Measurements from ENCODE around the gene CFAP77. TPM values are rescaled to one million over a fixed set of nuclear protein-coding genes. Genes with fewer than 3 reads are reported as not detected.

Gene CFAP77
- total and polyA plus RNA-seq, 2 donors from 2014 or later: 0.50 TPM; not detected in 1

DNA sequence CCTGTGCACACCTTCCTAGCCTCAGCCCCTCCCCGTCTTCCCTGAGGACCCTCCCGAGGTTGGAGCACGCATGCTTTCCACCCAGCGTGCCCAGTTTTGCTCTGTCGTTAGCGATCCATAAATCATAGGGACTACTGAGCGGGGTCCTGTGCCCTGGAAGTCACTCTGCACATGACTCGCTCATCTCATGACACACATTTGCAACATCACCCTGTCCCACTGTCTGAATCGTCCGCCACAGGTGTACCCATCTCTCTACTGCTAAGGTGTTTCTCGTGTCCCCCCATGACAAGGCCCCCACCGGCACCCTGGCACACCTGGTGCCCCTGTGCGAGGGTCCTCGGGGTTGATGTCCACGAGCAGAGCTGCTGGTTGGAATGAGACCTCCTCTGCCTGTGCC is 103.4 kb downstream of the CFAP77 start:
- Histone ChIP-seq H3K27ac (ENCODE audit: low read depth in 2 of 2, low read length in 2 of 2) (no peak overlapping the region), H3K27me3 (ENCODE audit: control insufficient read depth, insufficient read depth, low read length) (no peaks in the 10 kb centered on the region), H3K36me3 (ENCODE audit: control insufficient read depth in 2 of 3, insufficient read depth in 3 of 3, low read length in 3 of 3) (no peaks in the 10 kb centered on the region), H3K4me3 (ENCODE audit: low read length in 3 of 3) (no peak overlapping the region), H3K9me3 (ENCODE audit: control insufficient read depth in 2 of 3, insufficient read depth in 1 of 3, low read length in 3 of 3) (no peaks in the 10 kb centered on the region), H3K4me1 (ENCODE audit: control insufficient read depth in 2 of 3, insufficient read depth in 2 of 3, low read depth in 1 of 3, low read length in 3 of 3) (no peaks in the 10 kb centered on the region), H3K9ac (ENCODE audit: low read length in 3 of 3) (no peak overlapping the region)
- no peak for DNase-seq
- intact Hi-C loops (cut with DNase I): no loop called here
- no peak for FAIRE-seq
- TF ChIP-seq CTCF (IDR thresholded peaks at IDR 0.05; ENCODE audit: borderline replicate concordance, extremely low read depth, insufficient read depth): no peak

DNA sequence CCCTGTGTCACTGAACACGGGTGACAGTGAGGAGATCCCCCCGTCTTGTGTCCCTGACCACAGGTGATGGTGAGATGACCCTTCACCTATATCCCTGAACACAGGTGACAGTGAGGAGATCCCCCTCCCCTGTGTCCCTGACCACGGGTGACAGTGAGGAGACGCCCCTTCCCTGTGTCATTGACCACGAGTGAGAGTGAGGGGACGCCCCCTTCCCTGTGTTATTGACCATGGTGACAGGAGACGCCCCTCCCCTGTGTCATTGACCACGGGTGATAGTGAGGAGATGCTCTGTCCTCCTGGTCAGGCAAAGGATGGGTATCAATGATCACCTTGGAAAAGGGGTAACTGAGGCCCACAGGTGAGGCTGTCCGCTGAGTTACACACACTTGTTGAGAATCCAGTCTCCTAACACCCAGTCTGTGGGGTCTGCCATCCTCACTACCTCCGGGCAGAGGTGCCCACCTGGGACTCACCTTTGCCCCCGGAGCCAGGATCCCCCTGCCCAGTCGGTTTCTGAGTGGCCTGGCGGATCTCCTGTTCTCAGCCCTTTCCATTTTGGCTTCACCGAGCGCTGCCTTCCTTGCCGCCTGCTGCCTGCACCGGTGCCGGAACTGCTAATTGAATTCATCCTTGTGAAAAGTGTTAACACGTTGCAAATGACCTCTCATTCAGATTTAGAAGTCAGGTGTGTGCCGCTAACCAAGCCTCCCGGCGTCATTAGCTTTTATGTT is 104.2 kb downstream of the CFAP77 start:
- FAIRE-seq (no peak), DNase-seq (no peak)
- Histone ChIP-seq H3K9me3 (ENCODE audit: control insufficient read depth in 2 of 3, insufficient read depth in 1 of 3, low read length in 3 of 3) (no peaks in the 10 kb centered on the region), H3K27ac (ENCODE audit: low read depth in 2 of 2, low read length in 2 of 2) (no peak overlapping the region), H3K4me1 (ENCODE audit: control insufficient read depth in 2 of 3, insufficient read depth in 2 of 3, low read depth in 1 of 3, low read length in 3 of 3) (no peaks in the 10 kb centered on the region), H3K27me3 (ENCODE audit: control insufficient read depth, insufficient read depth, low read length) (no peaks in the 10 kb centered on the region), H3K4me3 (ENCODE audit: low read length in 3 of 3) (no peak overlapping the region), H3K9ac (ENCODE audit: low read length in 3 of 3) (no peak overlapping the region), H3K36me3 (ENCODE audit: control insufficient read depth in 2 of 3, insufficient read depth in 3 of 3, low read length in 3 of 3) (no peaks in the 10 kb centered on the region)
- intact Hi-C loops (cut with DNase I): no loop called here
- no peak for TF ChIP-seq CTCF (IDR thresholded peaks at IDR 0.05; ENCODE audit: borderline replicate concordance, extremely low read depth, insufficient read depth)

DNA sequence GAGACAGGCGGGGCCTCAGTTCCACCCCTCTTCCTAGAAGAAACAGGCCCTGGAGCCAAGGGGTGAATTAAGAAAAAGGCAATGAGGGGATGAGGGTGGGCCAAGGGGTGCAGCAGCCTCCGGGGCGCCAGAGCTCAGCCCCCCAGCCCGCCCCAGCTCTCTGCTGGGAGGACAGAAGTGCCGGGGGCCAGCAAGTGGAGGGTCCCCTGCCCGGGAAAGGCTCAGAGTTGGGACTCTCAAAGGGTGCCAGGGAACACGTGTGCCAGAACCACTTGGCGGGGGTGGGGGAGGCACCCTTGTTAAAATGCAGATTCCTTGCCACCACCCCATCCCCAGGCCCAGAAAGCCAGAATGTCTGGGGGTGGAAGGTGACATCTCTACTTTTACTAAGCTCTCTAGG is 104.8 kb downstream of the CFAP77 start:
- Histone ChIP-seq H3K9ac (ENCODE audit: low read length in 3 of 3) (no peak overlapping the region), H3K9me3 (ENCODE audit: control insufficient read depth in 2 of 3, insufficient read depth in 1 of 3, low read length in 3 of 3) (no peaks in the 10 kb centered on the region), H3K36me3 (ENCODE audit: control insufficient read depth in 2 of 3, insufficient read depth in 3 of 3, low read length in 3 of 3) (no peaks in the 10 kb centered on the region), H3K4me3 (ENCODE audit: low read length in 3 of 3) (no peak overlapping the region), H3K27me3 (ENCODE audit: control insufficient read depth, insufficient read depth, low read length) (no peaks in the 10 kb centered on the region), H3K27ac (ENCODE audit: low read depth in 2 of 2, low read length in 2 of 2) (no peak overlapping the region), H3K4me1 (ENCODE audit: control insufficient read depth in 2 of 3, insufficient read depth in 2 of 3, low read depth in 1 of 3, low read length in 3 of 3) (no peaks in the 10 kb centered on the region)
- no peak for FAIRE-seq
- no peak for TF ChIP-seq CTCF (IDR thresholded peaks at IDR 0.05; ENCODE audit: borderline replicate concordance, extremely low read depth, insufficient read depth)
- intact Hi-C loops (cut with DNase I): no loop called here
- DNase-seq: no peak

- intact Hi-C loops (cut with DNase I): no loop called here
- Histone ChIP-seq H3K27ac (ENCODE audit: low read depth in 2 of 2, low read length in 2 of 2) (no peak overlapping the region), H3K27me3 (ENCODE audit: control insufficient read depth, insufficient read depth, low read length) (no peaks in the 10 kb centered on the region), H3K4me3 (ENCODE audit: low read length in 3 of 3) (no peak overlapping the region), H3K9me3 (ENCODE audit: control insufficient read depth in 2 of 3, insufficient read depth in 1 of 3, low read length in 3 of 3) (no peaks in the 10 kb centered on the region), H3K4me1 (ENCODE audit: control insufficient read depth in 2 of 3, insufficient read depth in 2 of 3, low read depth in 1 of 3, low read length in 3 of 3) (no peaks in the 10 kb centered on the region), H3K36me3 (ENCODE audit: control insufficient read depth in 2 of 3, insufficient read depth in 3 of 3, low read length in 3 of 3) (no peaks in the 10 kb centered on the region), H3K9ac (ENCODE audit: low read length in 3 of 3) (no peak overlapping the region)
- DNase-seq: peak in 1 of 5 donors; percentile 10
- FAIRE-seq: no peak
- TF ChIP-seq CTCF (IDR thresholded peaks at IDR 0.05; ENCODE audit: borderline replicate concordance, extremely low read depth, insufficient read depth): no peak
Observed at GRCh38 chr9:132516301-132516700, 106.3 kb downstream of the CFAP77 start.
